ENCODE data around the gene PLA2G4E. TPM values are rescaled to one million over a fixed set of nuclear protein-coding genes. Genes with fewer than 3 reads are reported as not detected.

The PLA2G4E gene
- total RNA-seq, 1 experiment from 2014 or later: 1.8 TPM

- CTCF ChIA-PET: interaction anchor here (1.6 kb wide), 1 partner anchor 17 kb away, joined by 8 read pairs; no protein-coding TSS in a partner anchor
- H3K4me3 Mint-ChIP-seq (ENCODE audit: unreplicated experiment): peak overlapping the region; percentile 0
- no peak for DNase-seq
Observed at GRCh38 chr15:42066764-42067415, 46.0 kb upstream of the PLA2G4E start.

GRCh38 chr15:42065468-42065867 lies 44.6 kb upstream of the PLA2G4E start:
- no peak for TF ChIP-seq CTCF (IDR thresholded peaks at IDR 0.05; ENCODE audit: insufficient read depth in 1 of 2, low read depth in 1 of 2, low read length in 1 of 2, severe bottlenecking in 1 of 2, unreplicated experiment in 1 of 2)
- CTCF ChIA-PET: interaction anchor here (0.7 to 1.6 kb wide), 3 partner anchors 14 to 75 kb away, joined by 3 to 8 read pairs (median 4); no protein-coding TSS in a partner anchor
- H3K4me3 Mint-ChIP-seq (ENCODE audit: unreplicated experiment): no peak overlapping the region
- H3K27me3 ChIP-seq (replicated peaks; ENCODE audit: control insufficient read depth, insufficient read depth, low read length): no peaks in the 10 kb centered on the region
- BruUV-seq (replicated peaks): no TSS peak
- H3K9me3 ChIP-seq: no peaks in the 10 kb centered on the region
- DNase-seq: no peak
- H3K27me3 Mint-ChIP-seq (ENCODE audit: insufficient read depth, unreplicated experiment): no peaks in the 10 kb centered on the region
- H3K36me3 ChIP-seq (ENCODE audit: control insufficient read depth, insufficient read depth, low read length): no peaks in the 10 kb centered on the region
- no peaks in the 10 kb centered on the region for H3K36me3 Mint-ChIP-seq (ENCODE audit: insufficient read depth, unreplicated experiment)
- no peaks in the 10 kb centered on the region for H3K9me3 Mint-ChIP-seq (ENCODE audit: unreplicated experiment)
- intact Hi-C loops (cut with micrococcal nuclease; ENCODE audit: unreplicated experiment): loop anchor here (5.0 kb wide), 1 partner anchor 322 kb away; no protein-coding TSS in a partner anchor
- H3K4me1 Mint-ChIP-seq (ENCODE audit: low read depth, unreplicated experiment): peaks cover 6% of the 10 kb centered on the region
- H3K4me3 ChIP-seq (ENCODE audit: low read depth, low read length): no peak overlapping the region
- peaks cover 11% of the 10 kb centered on the region for H3K4me1 ChIP-seq
- no peak overlapping the region for H3K27ac Mint-ChIP-seq (ENCODE audit: unreplicated experiment)
- POLR2A ChIA-PET: no interaction called here

More at GRCh38 chr15:42066764-42067415, 46.0 kb upstream of the PLA2G4E start:
- Mint-ChIP-seq H3K36me3 (ENCODE audit: insufficient read depth, unreplicated experiment) (no peaks in the 10 kb centered on the region), H3K27ac (ENCODE audit: unreplicated experiment) (peak overlapping the region; percentile 48), H3K9me3 (ENCODE audit: unreplicated experiment) (no peaks in the 10 kb centered on the region), H3K27me3 (ENCODE audit: insufficient read depth, unreplicated experiment) (no peaks in the 10 kb centered on the region), H3K4me1 (ENCODE audit: low read depth, unreplicated experiment) (peaks cover 6% of the 10 kb centered on the region)
- Histone ChIP-seq H3K36me3 (ENCODE audit: control insufficient read depth, insufficient read depth, low read length) (no peaks in the 10 kb centered on the region), H3K27me3 (replicated peaks; ENCODE audit: control insufficient read depth, insufficient read depth, low read length) (no peaks in the 10 kb centered on the region), H3K4me3 (ENCODE audit: low read depth, low read length) (no peak overlapping the region), H3K4me1 (peaks cover 11% of the 10 kb centered on the region), H3K9me3 (no peaks in the 10 kb centered on the region)
- no peak for TF ChIP-seq CTCF (IDR thresholded peaks at IDR 0.05; ENCODE audit: insufficient read depth in 1 of 2, low read depth in 1 of 2, low read length in 1 of 2, severe bottlenecking in 1 of 2, unreplicated experiment in 1 of 2)
- BruUV-seq (replicated peaks): no TSS peak
- intact Hi-C loops (cut with micrococcal nuclease; ENCODE audit: unreplicated experiment): loop anchor here (1.0 to 5.0 kb wide), 5 partner anchors 17 to 404 kb away; no protein-coding TSS in a partner anchor
- POLR2A ChIA-PET: no interaction called here

GRCh38 chr15:42065033-42065432 lies 44.2 kb upstream of the PLA2G4E start:
- H3K27me3 Mint-ChIP-seq (ENCODE audit: insufficient read depth, unreplicated experiment): no peaks in the 10 kb centered on the region
- H3K4me1 Mint-ChIP-seq (ENCODE audit: low read depth, unreplicated experiment): peaks cover 6% of the 10 kb centered on the region
- H3K36me3 ChIP-seq (ENCODE audit: control insufficient read depth, insufficient read depth, low read length): no peaks in the 10 kb centered on the region
- peaks cover 11% of the 10 kb centered on the region for H3K4me1 ChIP-seq
- POLR2A ChIA-PET: no interaction called here
- DNase-seq: no peak
- H3K36me3 Mint-ChIP-seq (ENCODE audit: insufficient read depth, unreplicated experiment): no peaks in the 10 kb centered on the region
- no peak for TF ChIP-seq CTCF (IDR thresholded peaks at IDR 0.05; ENCODE audit: insufficient read depth in 1 of 2, low read depth in 1 of 2, low read length in 1 of 2, severe bottlenecking in 1 of 2, unreplicated experiment in 1 of 2)
- H3K27me3 ChIP-seq (replicated peaks; ENCODE audit: control insufficient read depth, insufficient read depth, low read length): no peaks in the 10 kb centered on the region
- no peaks in the 10 kb centered on the region for H3K9me3 Mint-ChIP-seq (ENCODE audit: unreplicated experiment)
- H3K9me3 ChIP-seq: no peaks in the 10 kb centered on the region
- no TSS peak for BruUV-seq (replicated peaks)
- no peak overlapping the region for H3K4me3 ChIP-seq (ENCODE audit: low read depth, low read length)
- no peak overlapping the region for H3K27ac Mint-ChIP-seq (ENCODE audit: unreplicated experiment)
- CTCF ChIA-PET: interaction anchor here (1.2 kb wide), 1 partner anchor 74 kb away, joined by 4 read pairs; no protein-coding TSS in a partner anchor
- no peak overlapping the region for H3K4me3 Mint-ChIP-seq (ENCODE audit: unreplicated experiment)
- intact Hi-C loops (cut with micrococcal nuclease; ENCODE audit: unreplicated experiment): loop anchor here (5.0 kb wide), 1 partner anchor 322 kb away; no protein-coding TSS in a partner anchor

All from Caco-2 (cell line).